Adipocyte (in vitro differentiated cells): ENCODE results near the gene SAMD14.

ENCODE experiments used
- DNase-seq: peaks from one replicate; pipeline ENCODE4 v3.0.0-alpha.2; 2015; ENCODE audit warnings: low read depth
- H3K27me3 ChIP-seq: replicated peaks from 2 replicates; pipeline ENCODE4 v1.7.0; 2013; ENCODE audit warnings: mild to moderate bottlenecking, low read length, moderate library complexity; ENCODE audit not compliant: control insufficient read depth, insufficient read depth
- H3K36me3 ChIP-seq: 2 replicates; pipeline ENCODE4 v1.7.0; 2013; ENCODE audit warnings: low read length, mild to moderate bottlenecking, moderate library complexity; ENCODE audit not compliant: control insufficient read depth, insufficient read depth, severe bottlenecking
- H3K4me1 ChIP-seq: 2 replicates; pipeline ENCODE4 v1.7.0; 2013; ENCODE audit warnings: mild to moderate bottlenecking, low read length, moderate library complexity; ENCODE audit not compliant: control insufficient read depth, insufficient read depth
- H3K4me3 ChIP-seq: 2 replicates; pipeline ENCODE4 v1.7.0; 2013; ENCODE audit warnings: mild to moderate bottlenecking, low read length, moderate library complexity
- H3K9ac ChIP-seq: 2 replicates; pipeline ENCODE4 v1.7.0; 2013; ENCODE audit warnings: mild to moderate bottlenecking, low read length, moderate library complexity
- H3K9me3 ChIP-seq: 2 replicates; pipeline ENCODE4 v1.7.0; 2013; ENCODE audit warnings: mild to moderate bottlenecking, low read length, moderate library complexity; ENCODE audit not compliant: control insufficient read depth

SAMD14 gene

DNA sequence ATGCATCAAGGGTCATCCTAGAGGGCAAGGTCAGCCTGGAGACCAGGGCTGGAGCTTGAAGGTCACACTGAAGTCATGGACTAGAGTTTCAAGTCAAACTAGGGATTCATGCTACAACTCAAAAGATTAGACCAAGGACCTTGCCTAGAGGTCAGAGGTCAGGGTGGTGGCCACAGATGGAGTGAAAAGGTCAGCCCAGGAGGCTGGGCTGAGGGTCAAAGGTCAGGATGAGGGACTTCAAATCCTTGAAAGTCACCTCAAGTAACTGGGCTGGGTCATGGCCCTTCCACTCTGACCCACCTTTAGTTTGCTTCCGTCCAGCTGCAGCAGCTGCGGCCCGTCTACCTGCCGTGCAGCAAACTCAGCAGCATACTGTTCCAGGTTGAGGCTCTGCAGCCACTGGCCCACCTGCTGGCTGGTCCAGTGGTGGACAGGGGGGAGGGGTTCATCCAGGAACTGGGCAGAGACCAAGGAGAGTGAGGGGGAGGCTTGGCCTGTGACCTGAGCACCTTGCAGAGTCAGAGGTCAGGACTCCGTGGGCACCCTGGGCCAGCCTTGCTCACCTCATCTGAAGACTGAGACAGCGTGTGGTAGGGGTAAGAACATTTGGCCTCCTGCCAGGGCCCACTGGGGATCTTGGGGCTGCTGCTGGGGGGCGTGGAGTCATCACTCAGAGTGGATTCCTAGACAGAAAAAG lies 16.2 kb downstream of the SAMD14 start:
- H3K4me1 ChIP-seq, result peaks cover 27% of the 10 kb centered on the region
- H3K27me3 ChIP-seq, result no peaks in the 10 kb centered on the region
- H3K9me3 ChIP-seq, result no peaks in the 10 kb centered on the region
- H3K9ac ChIP-seq, result no peak overlapping the region
- DNase-seq, result no peak
- no peak overlapping the region for H3K4me3 ChIP-seq
- H3K36me3 ChIP-seq, result peaks cover 17% of the 10 kb centered on the region

DNA sequence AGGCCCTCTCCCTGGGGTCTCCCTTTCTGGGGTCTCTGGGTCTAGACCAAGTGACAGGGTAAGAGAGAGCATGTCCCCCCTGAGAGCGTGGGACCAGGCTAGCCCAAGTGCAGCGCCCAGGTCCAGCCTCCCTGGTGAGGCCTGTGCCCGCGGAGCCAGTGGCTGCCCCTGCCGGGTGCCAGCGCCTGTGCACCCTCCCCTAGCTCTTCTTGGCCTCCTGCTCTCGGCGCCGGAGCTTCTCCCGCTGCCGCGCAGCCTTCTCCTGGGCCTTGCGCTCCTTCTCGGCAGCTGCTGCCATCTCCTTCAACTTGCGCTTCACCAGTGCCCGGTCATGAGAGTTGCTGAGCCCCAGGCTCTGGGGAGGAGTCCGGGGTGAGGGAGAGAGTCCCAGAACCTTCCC lies 17.3 kb downstream of the SAMD14 start:
- no peak for DNase-seq

DNA sequence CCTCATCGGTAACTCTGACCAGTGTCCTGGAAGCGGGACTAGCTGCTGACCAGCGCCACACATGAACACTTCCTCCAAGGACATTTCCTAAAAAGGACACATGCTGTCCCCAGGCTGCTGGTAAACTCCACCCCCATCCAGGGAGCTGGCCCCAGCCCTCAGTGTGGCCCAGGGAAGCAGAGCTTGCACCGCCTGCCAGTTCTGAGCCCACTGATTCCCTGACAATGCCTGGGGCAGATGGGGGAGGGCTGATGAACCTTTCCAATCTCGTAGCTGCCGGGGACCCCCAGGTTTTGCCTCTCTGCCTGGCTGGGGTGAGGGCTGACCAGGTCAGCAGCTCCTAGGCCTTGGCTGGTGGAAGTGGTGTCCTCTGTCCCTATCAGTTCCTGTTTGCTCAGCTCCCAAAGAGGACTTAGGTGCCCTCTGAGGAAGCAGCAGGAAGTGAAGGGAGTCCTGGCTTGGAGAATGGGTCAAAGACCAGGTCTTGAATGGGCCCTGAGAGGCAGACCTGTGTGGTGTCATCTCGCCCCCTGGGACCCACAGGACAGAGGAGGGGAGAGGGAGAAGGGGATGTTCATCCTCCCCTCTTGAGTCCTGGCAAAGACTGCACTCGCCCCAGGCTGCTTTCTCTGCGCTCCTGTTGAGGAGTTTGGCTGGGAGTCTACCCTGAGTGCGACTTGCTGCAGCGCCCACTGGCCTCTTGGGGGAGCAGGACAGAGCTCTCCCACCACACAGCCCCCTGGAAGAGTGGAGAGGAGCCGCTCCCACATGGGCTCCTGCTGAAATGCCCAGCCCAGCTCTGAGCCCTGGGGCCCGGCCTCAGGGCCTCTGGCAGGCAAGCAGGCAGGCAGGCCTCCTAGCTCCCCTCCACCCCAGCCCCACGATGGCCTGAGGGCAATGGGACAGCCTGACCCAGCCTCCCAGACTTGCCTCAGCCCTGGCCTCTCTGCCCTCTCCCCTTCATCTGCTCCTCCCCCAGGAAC lies 18.0 kb downstream of the SAMD14 start:
- H3K36me3 ChIP-seq, result peaks cover 32% of the 10 kb centered on the region
- H3K9ac ChIP-seq, result peak overlapping the region; percentile 33
- no peaks in the 10 kb centered on the region for H3K9me3 ChIP-seq
- H3K4me3 ChIP-seq, result no peak overlapping the region
- peaks cover 23% of the 10 kb centered on the region for H3K4me1 ChIP-seq
- no peaks in the 10 kb centered on the region for H3K27me3 ChIP-seq
- no peak for DNase-seq

More for the DNA sequence above, 17.3 kb downstream of the SAMD14 start:
- H3K27me3 ChIP-seq, result no peaks in the 10 kb centered on the region
- no peak overlapping the region for H3K4me3 ChIP-seq
- H3K4me1 ChIP-seq, result peaks cover 27% of the 10 kb centered on the region
- no peaks in the 10 kb centered on the region for H3K9me3 ChIP-seq
- peak overlapping the region; percentile 33 for H3K9ac ChIP-seq
- H3K36me3 ChIP-seq, result peaks cover 26% of the 10 kb centered on the region

DNA sequence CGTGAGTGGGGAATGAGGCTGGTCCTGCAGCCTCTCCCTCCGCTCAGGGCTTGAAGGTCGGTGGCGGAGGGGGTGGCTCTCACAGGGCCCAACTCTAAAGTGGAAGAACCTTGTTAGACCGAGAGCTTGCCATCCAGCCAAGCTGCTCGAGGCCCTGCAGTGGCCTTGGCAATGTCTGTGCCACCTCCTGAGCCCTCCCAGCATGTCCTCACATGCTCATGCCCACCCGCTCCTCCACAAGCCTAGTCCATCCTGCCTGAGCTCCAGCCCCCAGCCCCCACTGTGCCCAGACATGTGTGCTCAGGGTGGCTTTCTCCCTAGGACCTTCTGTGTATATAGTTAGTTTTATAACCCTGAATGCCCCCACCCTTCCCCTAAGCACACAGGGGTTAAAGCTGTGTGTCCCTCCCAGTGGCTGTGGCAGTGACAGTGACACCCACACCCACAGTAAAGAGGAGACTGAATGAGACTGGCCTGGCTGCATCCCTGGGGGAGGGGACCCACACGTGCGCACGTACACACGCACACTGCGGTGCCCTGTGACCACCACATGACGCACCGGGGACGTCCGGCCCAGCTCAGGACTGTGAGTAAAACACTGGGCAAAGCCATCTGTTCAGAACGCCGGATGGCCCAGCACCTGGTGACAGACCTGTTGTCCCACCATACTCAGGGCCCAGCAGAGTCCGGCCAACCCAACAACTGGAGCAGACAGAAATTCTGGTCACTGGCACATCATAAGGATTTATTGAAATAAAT lies 19.2 kb downstream of the SAMD14 start:
- H3K4me3 ChIP-seq, result no peak overlapping the region
- DNase-seq, result no peak
- peaks cover 41% of the 10 kb centered on the region for H3K36me3 ChIP-seq
- H3K27me3 ChIP-seq, result no peaks in the 10 kb centered on the region
- H3K4me1 ChIP-seq, result peaks cover 23% of the 10 kb centered on the region
- H3K9ac ChIP-seq, result no peak overlapping the region
- no peaks in the 10 kb centered on the region for H3K9me3 ChIP-seq

DNA sequence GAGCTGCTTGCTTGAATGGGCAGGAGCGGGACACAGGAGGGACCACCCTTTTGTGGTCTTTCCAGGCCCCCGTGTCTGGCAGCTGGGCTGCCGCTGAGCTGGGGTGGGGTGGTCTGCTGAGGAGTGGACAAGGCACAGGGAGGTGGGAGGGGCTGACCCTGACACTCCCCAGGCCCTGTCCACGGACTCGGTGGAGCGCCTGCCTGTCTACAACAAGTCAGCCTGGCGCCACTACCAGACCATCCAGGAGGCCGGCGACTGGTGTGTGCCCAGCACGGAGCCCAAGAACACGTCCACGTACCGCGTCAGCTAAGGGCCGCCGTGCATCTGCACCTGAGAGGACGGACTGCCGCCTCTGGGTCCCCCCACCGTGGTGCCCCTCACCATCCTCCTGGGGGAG lies 20.2 kb downstream of the SAMD14 start:
- no peaks in the 10 kb centered on the region for H3K27me3 ChIP-seq
- no peaks in the 10 kb centered on the region for H3K9me3 ChIP-seq
- H3K4me3 ChIP-seq, result no peak overlapping the region
- no peak for DNase-seq
- H3K36me3 ChIP-seq, result peaks cover 41% of the 10 kb centered on the region
- peaks cover 23% of the 10 kb centered on the region for H3K4me1 ChIP-seq
- no peak overlapping the region for H3K9ac ChIP-seq

DNA sequence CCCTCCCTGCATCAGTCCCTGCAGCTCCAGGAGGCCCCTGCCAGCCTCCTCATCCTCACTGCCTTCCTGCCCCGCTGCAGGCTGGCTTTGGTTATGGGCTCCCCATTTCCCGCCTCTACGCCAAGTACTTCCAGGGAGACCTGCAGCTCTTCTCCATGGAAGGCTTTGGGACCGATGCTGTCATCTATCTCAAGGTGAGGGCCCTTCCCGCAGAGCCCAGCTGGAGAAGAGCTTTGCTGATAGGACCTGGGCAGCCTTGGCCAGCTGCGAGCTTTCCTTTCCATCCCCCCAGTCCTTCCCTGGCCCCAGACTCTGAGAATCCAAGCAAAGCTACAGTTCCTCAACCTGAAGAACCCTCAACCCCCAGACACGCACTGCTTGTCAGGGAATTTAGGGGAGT lies 20.8 kb downstream of the SAMD14 start:
- no peaks in the 10 kb centered on the region for H3K9me3 ChIP-seq
- no peak for DNase-seq

DNA sequence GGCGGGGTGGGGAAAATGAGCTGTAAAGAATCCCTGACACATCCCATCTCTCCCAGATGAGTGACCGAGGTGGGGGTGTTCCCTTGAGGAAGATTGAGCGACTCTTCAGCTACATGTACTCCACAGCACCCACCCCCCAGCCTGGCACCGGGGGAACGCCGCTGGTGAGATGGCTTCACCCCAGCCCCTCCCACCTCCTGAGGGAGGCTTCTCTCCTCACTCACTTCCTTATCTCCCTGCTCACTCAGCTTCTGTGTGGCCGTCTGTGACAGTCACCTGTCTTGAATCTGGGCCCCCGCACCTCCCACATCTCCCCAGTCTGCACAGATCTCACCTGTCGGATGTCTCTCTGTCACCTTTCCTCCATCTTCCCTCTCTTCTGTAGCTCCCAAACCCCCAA lies 21.4 kb downstream of the SAMD14 start:
- H3K4me3 ChIP-seq, result no peak overlapping the region
- H3K4me1 ChIP-seq, result peaks cover 23% of the 10 kb centered on the region
- H3K9ac ChIP-seq, result no peak overlapping the region
- no peak for DNase-seq
- H3K27me3 ChIP-seq, result no peaks in the 10 kb centered on the region
- no peaks in the 10 kb centered on the region for H3K9me3 ChIP-seq
- H3K36me3 ChIP-seq, result peaks cover 41% of the 10 kb centered on the region

More for the DNA sequence above, 20.8 kb downstream of the SAMD14 start:
- peaks cover 41% of the 10 kb centered on the region for H3K36me3 ChIP-seq
- H3K9ac ChIP-seq, result no peak overlapping the region
- H3K4me3 ChIP-seq, result no peak overlapping the region
- peaks cover 23% of the 10 kb centered on the region for H3K4me1 ChIP-seq
- no peaks in the 10 kb centered on the region for H3K27me3 ChIP-seq

DNA sequence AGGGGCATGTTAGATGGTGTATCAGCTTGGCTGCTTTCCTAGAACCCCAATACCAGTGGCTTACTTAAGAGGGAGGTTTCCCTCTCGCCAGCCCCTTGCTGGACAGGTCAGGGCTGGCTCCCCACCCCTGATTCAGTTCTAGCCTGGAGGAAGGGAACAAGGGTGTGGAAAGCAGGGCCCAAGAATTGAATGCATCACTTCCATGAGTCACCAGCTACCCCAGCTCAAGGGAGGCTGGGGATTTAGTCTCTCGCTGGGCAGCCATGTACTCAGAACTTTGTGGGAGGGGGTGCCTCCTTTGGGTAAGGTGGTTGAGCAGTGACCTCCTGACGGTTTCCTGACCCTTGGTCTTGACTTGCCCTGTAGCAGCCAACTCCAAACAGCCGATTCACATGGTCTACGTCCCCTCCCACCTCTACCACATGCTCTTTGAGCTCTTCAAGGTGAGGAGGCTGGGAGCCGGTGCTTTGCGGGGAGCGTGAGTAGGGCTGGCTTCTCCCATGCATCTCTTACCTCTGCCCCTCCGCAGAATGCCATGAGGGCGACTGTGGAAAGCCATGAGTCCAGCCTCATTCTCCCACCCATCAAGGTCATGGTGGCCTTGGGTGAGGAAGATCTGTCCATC lies 22.1 kb downstream of the SAMD14 start:
- no peak overlapping the region for H3K9ac ChIP-seq
- peaks cover 41% of the 10 kb centered on the region for H3K36me3 ChIP-seq
- H3K27me3 ChIP-seq, result no peaks in the 10 kb centered on the region
- H3K4me1 ChIP-seq, result peaks cover 26% of the 10 kb centered on the region
- no peak overlapping the region for H3K4me3 ChIP-seq
- DNase-seq, result peak; percentile 68
- H3K9me3 ChIP-seq, result no peaks in the 10 kb centered on the region

DNA sequence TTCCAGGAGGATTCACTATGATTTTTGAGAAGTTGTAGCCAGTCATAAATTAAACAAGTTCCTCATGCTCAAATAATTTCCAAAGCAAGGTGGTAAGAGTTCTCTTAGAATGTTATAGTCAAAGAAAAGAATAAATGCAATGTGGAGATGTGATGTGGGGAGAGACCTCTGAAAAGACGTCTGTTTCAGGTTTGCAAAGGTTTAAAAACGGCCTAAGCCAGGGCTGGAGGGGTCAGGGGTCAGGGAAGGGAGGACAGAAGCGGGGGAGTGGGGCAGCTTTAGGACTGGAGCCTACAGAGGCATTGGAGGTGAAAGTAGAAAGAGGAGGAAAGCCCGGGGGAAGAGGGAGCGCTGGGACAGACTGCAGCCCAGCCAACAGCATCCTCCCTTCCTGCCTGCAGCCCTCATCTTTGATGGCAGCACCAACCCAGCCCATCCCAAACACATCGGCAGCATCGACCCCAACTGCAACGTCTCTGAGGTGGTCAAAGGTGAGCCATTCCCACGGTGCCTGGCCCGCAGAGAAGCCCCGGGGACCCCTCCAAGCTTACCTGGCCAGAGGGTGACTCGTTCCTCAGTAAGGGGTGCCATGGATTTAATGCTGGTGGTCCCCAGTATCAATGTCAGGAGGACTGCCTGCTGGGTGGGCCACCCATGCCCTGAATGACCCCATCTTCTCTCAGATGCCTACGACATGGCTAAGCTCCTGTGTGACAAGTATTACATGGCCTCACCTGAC lies 23.4 kb downstream of the SAMD14 start:
- H3K36me3 ChIP-seq, result peaks cover 41% of the 10 kb centered on the region
- DNase-seq, result no peak

DNA sequence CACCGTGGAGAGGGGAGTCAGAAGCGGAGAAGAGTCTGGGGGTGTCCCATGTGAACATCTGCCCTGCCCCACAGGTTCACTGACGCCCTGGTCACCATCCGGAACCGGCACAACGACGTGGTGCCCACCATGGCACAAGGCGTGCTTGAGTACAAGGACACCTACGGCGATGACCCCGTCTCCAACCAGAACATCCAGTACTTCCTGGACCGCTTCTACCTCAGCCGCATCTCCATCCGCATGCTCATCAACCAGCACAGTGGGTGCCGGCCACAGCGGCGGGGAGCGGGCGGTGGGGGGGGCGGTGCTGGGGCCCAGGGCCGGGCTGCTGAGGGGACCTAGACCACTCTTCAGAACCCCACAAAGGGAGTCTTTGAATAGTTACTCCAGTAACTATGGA lies 24.1 kb downstream of the SAMD14 start:
- no peak overlapping the region for H3K4me3 ChIP-seq
- no peaks in the 10 kb centered on the region for H3K9me3 ChIP-seq
- H3K36me3 ChIP-seq, result peaks cover 41% of the 10 kb centered on the region
- H3K4me1 ChIP-seq, result peaks cover 29% of the 10 kb centered on the region
- no peak overlapping the region for H3K9ac ChIP-seq
- no peak for DNase-seq
- no peaks in the 10 kb centered on the region for H3K27me3 ChIP-seq

More for the DNA sequence above, 23.4 kb downstream of the SAMD14 start:
- Histone ChIP-seq H3K4me1 (peaks cover 26% of the 10 kb centered on the region), H3K9me3 (no peaks in the 10 kb centered on the region), H3K4me3 (no peak overlapping the region), H3K27me3 (no peaks in the 10 kb centered on the region), H3K9ac (no peak overlapping the region)
